K562 (cell line): ENCODE measurements around the gene SEC24C. TPM values are rescaled to one million over a fixed set of nuclear protein-coding genes. Genes with fewer than 3 reads are reported as not detected.

Experiments
- ARID1B ChIP-seq: fragments of 450-650 bp; IDR thresholded peaks from 2 replicates; pipeline ENCODE4 v1.6.1; 2016; ENCODE audit warnings: antibody characterized with exemption, mild to moderate bottlenecking, inconsistent platforms
- BCL6 ChIP-seq: fragments of 250-450 bp; sonication (Bioruptor Pico); IDR thresholded peaks from 2 replicates; pipeline ENCODE4 v1.4.0; 2020
- GATAD2B ChIP-seq: fragments of 450-650 bp; IDR thresholded peaks from 2 replicates; pipeline ENCODE4 v1.6.1; 2017; ENCODE audit warnings: mild to moderate bottlenecking, borderline replicate concordance
- ILK ChIP-seq: fragments of 450-650 bp; IDR thresholded peaks from 2 replicates; pipeline ENCODE4 v1.6.1; 2016; ENCODE audit warnings: missing genetic modification characterization, low read depth, mild to moderate bottlenecking, missing compliant biosample characterization, moderate library complexity, borderline replicate concordance
- KAT7 ChIP-seq: sonication (generic); formaldehyde crosslinking; IDR thresholded peaks from 2 replicates; pipeline ENCODE4 v1.8.0; 2022; ENCODE audit warnings: missing genetic modification reagents, mild to moderate bottlenecking, borderline replicate concordance
- MBD1 ChIP-seq: fragments of 250-450 bp; sonication (Bioruptor Pico); IDR thresholded peaks from 2 replicates; pipeline ENCODE4 v1.8.0; 2022; ENCODE audit warnings: inconsistent platforms
- POLR2G ChIP-seq: fragments of 200-400 bp; formaldehyde crosslinking; IDR thresholded peaks from 2 replicates; pipeline ENCODE4 v1.6.1; 2017; ENCODE audit warnings: low read depth, mild to moderate bottlenecking, antibody characterized with exemption, low read length, moderate library complexity
- PURB ChIP-seq: sonication (generic); formaldehyde crosslinking; IDR thresholded peaks from 2 replicates; pipeline ENCODE4 v1.9.0; 2021; ENCODE audit warnings: low read depth, mild to moderate bottlenecking, missing genetic modification reagents
- RB1 ChIP-seq: fragments of 450-650 bp; IDR thresholded peaks from 2 replicates; pipeline ENCODE4 v1.6.1; 2017; ENCODE audit warnings: low read depth, mild to moderate bottlenecking
- SIN3B ChIP-seq: fragments of 450-650 bp; IDR thresholded peaks from 2 replicates; pipeline ENCODE4 v1.6.1; 2017; ENCODE audit warnings: low read depth, mild to moderate bottlenecking, moderate library complexity
- STAG1 ChIP-seq: sonication (generic); formaldehyde crosslinking; IDR thresholded peaks from 2 replicates; pipeline ENCODE4 v1.5.0; 2020; ENCODE audit warnings: missing genetic modification reagents, borderline replicate concordance
- THAP12 ChIP-seq: fragments of 250-450 bp; sonication (Bioruptor Pico); IDR thresholded peaks from 2 replicates; pipeline ENCODE4 v1.9.0; 2021; ENCODE audit warnings: mild to moderate bottlenecking, inconsistent platforms
- UBTF ChIP-seq, 2 experiments: IDR thresholded peaks; 2 replicates each; pipeline ENCODE4 v1.6.1; 2012; ENCODE audit warnings: improper control_type of control experiment in 2 of 2, low read depth in 2 of 2, low read length in 2 of 2, borderline replicate concordance in 1 of 2
- YBX1 ChIP-seq: fragments of 450-650 bp; IDR thresholded peaks from 2 replicates; pipeline ENCODE4 v1.7.1; 2016; ENCODE audit warnings: mild to moderate bottlenecking
- ZBTB2 ChIP-seq: fragments of 450-650 bp; IDR thresholded peaks from 2 replicates; pipeline ENCODE4 v1.6.1; 2016; ENCODE audit warnings: antibody characterized with exemption
- ZBTB7A ChIP-seq: IDR thresholded peaks from 2 replicates; pipeline ENCODE4 v1.6.1; 2011; ENCODE audit warnings: low read depth, mild to moderate bottlenecking, low read length, moderate library complexity, borderline replicate concordance; ENCODE audit not compliant: control insufficient read depth
- polyA plus RNA-seq, 8 experiments: library from polyadenylated mRNA; depleted of rRNA in 4 of 8; stranded (reverse) in 5 of 8; unstranded in 3 of 8; fragments of >200 nt; fragmentation: Nextera tagmentation in 2 of 8; fragmentation: Illumina TruSeq in 1 of 8; extraction: Ambion mirVana in 2 of 8; extraction: Trizol in 1 of 8; gene quantifications; 2 replicates each; pipeline versions ENCODE4 v1.2.1 to v1.2.3, GENCODE V29; 2011 to 2014; ENCODE audit warnings: inconsistent platforms in 1 of 8, missing spikeins in 1 of 8
- total RNA-seq, 7 experiments: library from RNA; depleted of rRNA in 6 of 7; stranded (reverse); fragments of >200 nt in 6 of 7; fragmentation: Illumina TruSeq in 2 of 7; extraction: Trizol in 2 of 7; gene quantifications; 2 replicates each; pipeline versions ENCODE4 v1.2.1 to v1.2.3, GENCODE V29; 2011 to 2021; ENCODE audit warnings: low replicate concordance in 1 of 7

SEC24C gene
- total and polyA plus RNA-seq, 9 of the 15 experiments (the other 6 are each of a cell fraction or from before 2014, with no cell fraction given), result 19.0 to 115 (median 70.5) TPM

GRCh38 chr10:73810735-73811465 is 66.7 kb downstream of the SEC24C start (continued):
- TF ChIP-seq ARID1B (no peak; the same call in 1 of the 2 replicates), UBTF (IDR thresholded peaks at IDR 0.05; ENCODE audit: borderline replicate concordance in 1 of 2, low read depth in 2 of 2, low read length in 2 of 2) (0 out of 4 replicates have a peak, but pooled peaks of 1 of the 2 experiments have one; percentile 3), SIN3B (peak; percentile 43; the same call in 1 of the 2 replicates), PURB (CRISPR knock-in tag) (no peak), GATAD2B (peak; percentile 43; the same call in 1 of the 2 replicates), POLR2G (no peak), KAT7 (CRISPR knock-in tag) (0 out of 2 replicates have a peak, but pooled peaks have one; percentile 41), RB1 (0 out of 2 replicates have a peak, but pooled peaks have one; percentile 24), MBD1 (CRISPR knock-in tag) (no peak), ZBTB7A (0 out of 2 replicates have a peak, but pooled peaks have one; percentile 46), YBX1 (no peak), STAG1 (CRISPR knock-in tag) (0 out of 2 replicates have a peak, but pooled peaks have one; percentile 17), BCL6 (CRISPR knock-in tag) (no peak), ZBTB2 (no peak), THAP12 (CRISPR knock-in tag) (peak; percentile 60; the same call in 1 of the 2 replicates), ILK (tag) (no peak)
